SIG-M5 treated with dmso at 0.1 percent for 504 hours (cell line): ENCODE data around the gene WDR74.
A peak's percentile ranks its signal among the peaks of the same experiment; 100 is the strongest.
"Not testable (repeated sequence)": the region's sequence is repeated elsewhere in the genome, so short reads cannot be mapped to it uniquely, and the experiment has no call there.

Experiments
- DNase-seq: peaks from one replicate; lab custom pipeline; 2025; ENCODE audit not compliant: unreplicated experiment; lab: John Stamatoyannopoulos, UW

Gene WDR74

GRCh38 chr11:62839050-62839945, at the start of gene WDR74:
Gene WDR74 (minus strand): TSS chr11:62839590. CDS start chr11:62839570, 20 bp downstream.
- peak; percentile 92 for DNase-seq

DNA sequence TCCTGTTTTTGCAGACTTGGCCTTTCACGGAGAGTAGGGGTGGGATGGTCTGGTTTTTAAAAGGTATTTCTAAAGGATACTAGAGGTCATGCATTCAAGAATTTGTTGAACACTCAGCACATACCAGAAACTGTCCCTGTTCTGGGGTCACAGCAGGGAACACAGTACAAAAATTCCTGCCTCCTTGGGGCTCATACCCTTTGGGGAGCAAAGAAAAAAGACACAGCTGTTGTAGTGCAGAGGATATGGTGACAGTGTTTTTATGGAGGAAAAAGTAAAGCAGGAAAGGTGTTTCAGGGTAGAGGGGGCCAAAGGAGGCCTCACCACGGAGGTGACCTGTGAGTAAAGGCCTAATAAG, 49.7 kb upstream of the WDR74 start:
- no peak for DNase-seq

DNA sequence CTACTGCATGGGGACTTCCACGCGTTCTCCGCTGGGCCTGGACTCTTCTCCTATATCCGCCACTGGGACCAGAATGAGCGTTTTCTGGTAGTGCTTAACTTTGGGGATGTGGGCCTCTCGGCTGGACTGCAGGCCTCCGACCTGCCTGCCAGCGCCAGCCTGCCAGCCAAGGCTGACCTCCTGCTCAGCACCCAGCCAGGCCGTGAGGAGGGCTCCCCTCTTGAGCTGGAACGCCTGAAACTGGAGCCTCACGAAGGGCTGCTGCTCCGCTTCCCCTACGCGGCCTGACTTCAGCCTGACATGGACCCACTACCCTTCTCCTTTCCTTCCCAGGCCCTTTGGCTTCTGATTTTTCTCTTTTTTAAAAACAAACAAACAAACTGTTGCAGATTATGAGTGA, 49.0 kb upstream of the WDR74 start:
- DNase-seq = no peak

DNA sequence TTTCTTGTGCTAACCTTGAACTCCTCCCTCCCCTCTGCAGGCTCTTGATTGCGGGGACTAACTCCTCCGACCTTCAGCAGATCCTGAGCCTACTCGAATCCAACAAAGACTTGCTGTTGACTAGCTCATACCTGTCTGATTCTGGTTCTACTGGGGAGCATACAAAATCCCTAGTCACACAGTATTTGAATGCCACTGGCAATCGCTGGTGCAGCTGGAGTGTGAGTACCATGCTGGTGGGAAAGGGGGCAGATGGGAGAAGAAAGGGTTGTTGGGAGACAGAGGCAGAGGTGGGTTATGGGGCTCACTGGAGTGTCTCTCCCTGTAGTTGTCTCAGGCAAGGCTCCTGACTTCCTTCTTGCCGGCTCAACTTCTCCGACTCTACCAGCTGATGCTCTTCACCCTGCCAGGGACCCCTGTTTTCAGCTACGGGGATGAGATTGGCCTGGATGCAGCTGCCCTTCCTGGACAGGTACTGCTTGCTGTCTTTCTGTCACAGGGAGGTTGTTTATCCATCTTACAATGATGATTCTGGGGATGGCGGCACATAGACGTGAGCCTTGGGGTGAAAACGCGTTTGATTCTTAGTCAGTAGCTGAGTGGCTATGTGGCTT, 45.9 kb upstream of the WDR74 start:
- no peak for DNase-seq

- no peak for DNase-seq
Measured at GRCh38 chr11:62883673-62884072, 44.3 kb upstream of the WDR74 start.

DNA sequence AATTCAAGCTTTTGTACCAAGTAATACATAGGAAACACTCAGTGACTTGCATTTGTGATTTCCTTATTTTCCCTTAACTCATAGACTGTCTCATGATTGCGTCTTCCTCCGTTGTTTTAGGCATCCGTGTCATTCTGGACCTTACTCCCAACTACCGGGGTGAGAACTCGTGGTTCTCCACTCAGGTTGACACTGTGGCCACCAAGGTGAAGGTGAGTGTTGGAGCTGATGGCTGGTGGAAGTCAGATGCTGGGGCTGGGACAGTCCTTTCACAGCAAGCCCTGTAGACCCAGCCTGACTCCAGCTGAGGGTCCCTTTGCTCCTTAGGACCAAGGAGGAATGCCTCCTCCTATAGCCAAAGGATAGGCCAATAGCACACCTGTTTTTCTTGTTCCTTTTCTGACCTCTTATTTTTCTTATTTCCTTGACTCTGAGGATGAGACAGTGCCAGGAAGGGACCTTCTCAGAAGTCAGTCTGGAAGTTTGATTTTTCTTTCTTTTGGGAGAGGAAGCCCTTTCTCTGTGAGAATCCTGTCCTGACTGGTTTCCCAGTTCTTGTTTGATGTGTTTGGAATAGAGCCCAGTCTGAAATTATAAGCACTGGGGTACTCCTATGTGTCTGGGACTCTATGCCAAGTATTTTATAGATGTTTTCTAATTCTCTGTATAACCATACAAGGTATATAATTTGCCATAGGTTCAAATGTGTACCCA, 43.6 kb upstream of the WDR74 start:
- DNase-seq = peak; percentile 14

- DNase-seq = no peak
Measured at GRCh38 chr11:62882431-62882749, 43.0 kb upstream of the WDR74 start.

DNA sequence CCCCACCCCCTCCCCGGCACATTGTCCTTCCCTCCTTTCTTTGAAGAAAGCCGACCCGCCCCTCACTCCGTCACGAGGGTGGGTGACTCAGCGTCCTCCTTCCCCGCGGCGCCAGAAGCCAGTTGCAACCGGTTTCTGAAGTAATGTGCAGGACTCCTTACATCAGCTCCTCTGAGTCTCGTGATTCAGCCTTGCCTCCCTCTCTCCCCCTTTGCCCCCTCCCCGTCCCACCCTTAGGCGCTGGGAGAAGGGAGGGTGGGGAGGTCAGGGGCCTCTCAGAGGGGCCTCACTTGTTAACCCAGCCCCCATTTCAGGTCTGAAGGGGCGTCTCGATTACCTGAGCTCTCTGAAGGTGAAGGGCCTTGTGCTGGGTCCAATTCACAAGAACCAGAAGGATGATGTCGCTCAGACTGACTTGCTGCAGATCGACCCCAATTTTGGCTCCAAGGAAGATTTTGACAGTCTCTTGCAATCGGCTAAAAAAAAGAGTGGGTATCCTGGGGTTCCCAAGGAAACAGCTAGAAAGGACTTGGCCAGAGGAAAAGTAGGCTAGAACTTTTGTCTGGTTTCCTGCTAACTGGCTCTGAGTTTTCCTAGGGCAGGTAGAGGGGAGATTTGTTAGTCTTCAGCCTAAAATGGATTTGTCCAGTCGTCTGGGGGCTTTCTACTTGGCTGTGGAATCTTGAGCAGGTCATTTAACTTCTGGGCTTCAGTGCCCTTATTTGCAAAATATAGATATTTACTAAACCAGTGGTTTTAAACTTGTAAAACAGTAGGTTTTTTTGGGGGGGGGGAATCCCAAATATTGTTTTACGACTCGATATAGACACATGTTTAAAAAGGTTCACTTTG, 42.4 kb upstream of the WDR74 start:
- peak; percentile 97 for DNase-seq

DNA sequence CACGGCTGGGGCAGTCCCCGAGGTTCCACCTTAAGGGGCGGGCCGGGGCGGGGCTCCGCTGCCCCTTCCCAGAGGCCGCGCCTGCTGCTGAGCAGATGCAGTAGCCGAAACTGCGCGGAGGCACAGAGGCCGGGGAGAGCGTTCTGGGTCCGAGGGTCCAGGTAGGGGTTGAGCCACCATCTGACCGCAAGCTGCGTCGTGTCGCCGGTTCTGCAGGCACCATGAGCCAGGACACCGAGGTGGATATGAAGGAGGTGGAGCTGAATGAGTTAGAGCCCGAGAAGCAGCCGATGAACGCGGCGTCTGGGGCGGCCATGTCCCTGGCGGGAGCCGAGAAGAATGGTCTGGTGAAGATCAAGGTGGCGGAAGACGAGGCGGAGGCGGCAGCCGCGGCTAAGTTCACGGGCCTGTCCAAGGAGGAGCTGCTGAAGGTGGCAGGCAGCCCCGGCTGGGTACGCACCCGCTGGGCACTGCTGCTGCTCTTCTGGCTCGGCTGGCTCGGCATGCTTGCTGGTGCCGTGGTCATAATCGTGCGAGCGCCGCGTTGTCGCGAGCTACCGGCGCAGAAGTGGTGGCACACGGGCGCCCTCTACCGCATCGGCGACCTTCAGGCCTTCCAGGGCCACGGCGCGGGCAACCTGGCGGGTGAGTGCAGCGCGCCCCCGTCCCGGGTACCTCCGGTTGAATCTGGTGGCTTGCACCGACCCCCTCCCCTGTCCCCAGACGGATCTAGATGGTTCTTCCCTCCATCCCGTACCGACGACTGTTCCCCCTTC, 41.6 kb upstream of the WDR74 start, which contains the start of gene SLC3A2:
TSS of gene SLC3A2 (plus strand) at position 94 of the 776 bp plus-strand sequence. CDS start at position 222, 128 bp downstream.
- peak; percentile 87 for DNase-seq

DNA sequence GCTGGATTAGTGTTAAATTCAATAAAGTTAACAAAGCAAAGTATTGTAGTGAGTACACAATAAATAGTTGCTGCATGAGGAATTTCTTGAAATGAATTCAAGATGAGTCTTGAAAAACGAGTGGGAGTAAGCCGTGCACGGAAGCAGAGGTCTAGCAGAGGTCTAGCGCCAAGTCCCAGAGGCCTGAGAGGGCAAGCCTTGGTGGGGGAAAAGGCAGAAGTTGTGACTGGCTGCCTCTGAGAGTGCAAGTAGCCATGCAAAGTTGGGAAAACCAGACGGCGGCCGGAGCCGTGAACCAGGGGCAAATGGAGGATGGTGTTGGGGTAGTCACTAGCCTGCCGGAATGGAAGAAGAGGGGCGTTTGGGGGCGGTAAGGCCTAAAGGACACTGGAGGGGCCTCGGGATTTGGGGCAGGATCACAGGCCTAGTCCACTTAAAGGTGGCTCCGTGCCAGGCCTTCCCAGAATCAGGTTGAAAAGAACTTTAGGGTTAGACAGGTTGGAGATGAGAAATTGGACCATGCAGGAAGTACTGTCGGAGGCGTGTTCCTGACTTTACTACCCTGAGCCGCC, 40.9 kb upstream of the WDR74 start:
- DNase-seq = peak; percentile 52

GRCh38 chr11:62879235-62879978, 40.0 kb upstream of the WDR74 start:
- DNase-seq = no peak

DNA sequence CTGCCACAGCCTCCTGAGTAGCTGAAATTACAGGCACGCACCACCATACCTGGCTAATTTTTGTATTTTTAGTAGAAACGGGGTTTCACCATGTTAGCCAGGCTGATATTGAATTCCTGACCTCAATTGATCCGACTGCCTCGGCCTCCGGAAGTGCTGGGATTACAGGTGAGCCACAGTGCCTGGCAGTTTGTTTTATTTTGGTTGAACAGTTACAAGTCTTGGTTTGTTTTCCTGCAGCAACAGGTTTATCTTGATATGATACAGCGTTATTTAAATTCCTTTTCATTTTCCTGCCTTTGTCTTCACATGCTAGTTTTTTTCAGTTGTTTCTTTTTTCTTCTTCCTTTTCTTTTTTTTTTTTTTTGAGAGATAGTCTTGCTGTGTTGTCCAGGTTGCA, 37.3 kb upstream of the WDR74 start:
- DNase-seq = no peak

- DNase-seq = no peak
Measured at GRCh38 chr11:62875698-62876478, 36.5 kb upstream of the WDR74 start.

DNA sequence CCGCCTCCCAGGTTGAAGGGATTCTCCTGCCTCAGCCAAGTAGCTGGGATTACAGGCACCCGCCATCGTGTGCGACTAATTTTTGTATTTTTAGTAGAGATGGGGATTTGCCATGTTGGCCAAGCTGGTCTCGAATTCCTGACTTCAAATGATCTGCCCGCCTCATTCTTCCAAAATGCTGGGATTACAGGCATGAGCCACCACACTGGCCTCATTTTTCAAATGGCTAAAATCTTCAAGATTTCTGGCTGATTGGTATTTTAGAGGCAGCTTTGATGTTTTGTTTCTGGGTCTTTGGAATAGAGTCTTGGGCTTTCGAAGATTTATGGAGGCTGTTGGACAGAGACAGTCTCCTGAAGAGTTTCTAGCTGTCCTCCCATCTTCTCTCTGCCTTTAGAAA, 35.5 kb upstream of the WDR74 start:
- DNase-seq = no peak

- DNase-seq = no peak
Measured at GRCh38 chr11:62865635-62866034, 26.2 kb upstream of the WDR74 start.

DNA sequence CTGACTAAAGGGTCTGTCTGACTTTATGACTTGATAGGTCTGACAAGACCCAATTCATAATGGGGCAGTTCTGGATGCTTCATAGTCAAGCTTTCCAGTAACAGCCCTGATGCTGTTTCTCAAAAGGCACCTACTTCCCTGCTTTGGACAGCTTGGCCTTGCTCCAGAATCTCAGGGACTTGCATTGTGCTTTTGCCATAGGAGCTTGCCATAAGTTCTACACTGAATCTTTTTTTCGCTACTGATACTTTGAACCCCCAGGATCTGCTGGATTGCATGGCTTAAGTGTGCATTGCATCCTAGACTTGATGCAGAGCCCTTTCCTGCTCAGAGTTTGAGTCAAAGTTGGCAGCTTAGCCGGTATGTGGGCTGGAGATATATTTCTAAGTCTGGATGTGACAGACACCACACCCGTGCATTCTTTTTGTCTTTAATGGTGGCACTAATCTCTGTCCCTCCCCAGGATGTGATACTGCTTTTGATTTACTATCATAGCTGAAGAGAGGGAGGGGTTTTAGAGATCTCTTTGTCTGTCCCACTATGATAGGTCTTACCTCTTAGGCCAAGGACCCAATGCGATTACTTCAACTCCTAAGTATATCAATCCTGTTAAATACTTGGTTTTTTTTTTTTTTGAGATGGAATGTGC, 24.4 kb upstream of the WDR74 start:
- DNase-seq = no peak

- not testable (repeated sequence) for DNase-seq
Measured at GRCh38 chr11:62861564-62862192, 22.3 kb upstream of the WDR74 start.
